HepG2 (cell line): ENCODE results near the gene KHK. TPM values are rescaled to one million over a fixed set of nuclear protein-coding genes. Genes with fewer than 3 reads are reported as not detected.

Source experiments
- ATAC-seq: fragments of 200-7000 bp; cut with Tn5 transposase; 3 replicates; pipeline ENCODE4 v1.9.1; 2020; ENCODE audit warnings: mild to moderate bottlenecking, moderate library complexity
- BruUV-seq: library from RNA; stranded (reverse); fragments of 400-500 nt; replicated peaks from 2 replicates; lab custom pipeline; 2021; lab: Mats Ljungman, UMichigan
- CTCF ChIA-PET: fragments of 300-600 bp; formaldehyde crosslinking; extraction: SDS; loops from one replicate; lab custom pipeline; 2021; ENCODE audit warnings: low total read pairs, inconsistent platforms, low intra/inter-chr PET ratio; lab: Yijun Ruan, JAX
- POLR2A ChIA-PET: fragments of 350-600 bp; sonication (Branson Sonifier 250); formaldehyde crosslinking; loops from one replicate; lab custom pipeline; 2020; ENCODE audit warnings: antibody characterized with exemption, inconsistent platforms; lab: Yijun Ruan, JAX
- DNase-seq: peaks from one replicate; pipeline ENCODE4 v3.0.0-alpha.2; 2015; ENCODE audit warnings: low spot score
- FAIRE-seq: peaks from 3 replicates; lab custom pipeline; 2011; peaks lifted over from hg19 to GRCh38; lab: Jason Lieb, UNC
- H2AFZ ChIP-seq: one replicate; pipeline ENCODE4 v1.6.1; 2011; ENCODE audit warnings: low read length, inconsistent platforms
- H3K27ac ChIP-seq: fragments of 300-600 bp; 3 replicates; pipeline ENCODE4 v1.8.0; 2011; ENCODE audit warnings: mixed run types, mild to moderate bottlenecking, mixed read lengths, low read length, inconsistent platforms; ENCODE audit not compliant: insufficient read depth; ENCODE audit errors: extremely low read length
- H3K27me3 ChIP-seq, 2 experiments: fragments of 200-600 bp in 1 of 2; 2 replicates in 1 of 2; 3 replicates in 1 of 2; pipeline versions ENCODE4 v1.6.0 to v1.8.0; 2011; ENCODE audit warnings: low read length in 2 of 2, mild to moderate bottlenecking in 2 of 2, moderate library complexity in 2 of 2, inconsistent platforms in 1 of 2; ENCODE audit not compliant: insufficient read depth in 2 of 2, control insufficient read depth in 1 of 2
- H3K36me3 ChIP-seq, 2 experiments: fragments of 200-600 bp in 1 of 2; replicated peaks in 1 of 2; 2 replicates in 1 of 2; 3 replicates in 1 of 2; pipeline versions ENCODE4 v1.5.1 to v1.8.0; 2011; ENCODE audit warnings: low read length in 2 of 2, inconsistent platforms in 1 of 2; ENCODE audit not compliant: insufficient read depth in 2 of 2, control insufficient read depth in 1 of 2
- H3K4me1 ChIP-seq: 2 replicates; pipeline ENCODE4 v1.5.1; 2012; ENCODE audit warnings: low read length, inconsistent platforms; ENCODE audit not compliant: insufficient read depth
- H3K4me2 ChIP-seq: 2 replicates; pipeline ENCODE4 v1.6.0; 2011; ENCODE audit warnings: low read depth, low read length, inconsistent platforms
- H3K4me3 ChIP-seq, 3 experiments: fragments of 200-600 bp in 1 of 3; sonication (generic), shearing (Covaris generic) in 1 of 3; replicated peaks in 1 of 3; 2 replicates each; pipeline ENCODE4 v1.5.1; 2011 to 2016; ENCODE audit warnings: low read length in 3 of 3, inconsistent platforms in 2 of 3, low read depth in 2 of 3, mild to moderate bottlenecking in 2 of 3, control low read depth in 1 of 3, mixed read lengths in 1 of 3; ENCODE audit not compliant: insufficient read depth in 1 of 3
- H3K79me2 ChIP-seq: one replicate; pipeline ENCODE4 v1.6.1; 2011; ENCODE audit warnings: low read length, inconsistent platforms; ENCODE audit not compliant: insufficient read depth
- H3K9ac ChIP-seq: 2 replicates; pipeline ENCODE4 v1.6.0; 2011; ENCODE audit warnings: mild to moderate bottlenecking, low read depth, low read length, inconsistent platforms; ENCODE audit not compliant: insufficient read depth
- H3K9me3 ChIP-seq: 2 replicates; pipeline ENCODE4 v1.5.1; 2012; ENCODE audit warnings: mild to moderate bottlenecking, low read length
- H4K20me1 ChIP-seq: 2 replicates; pipeline ENCODE4 v1.6.0; 2011; ENCODE audit warnings: inconsistent platforms, mild to moderate bottlenecking, low read length, moderate library complexity; ENCODE audit not compliant: insufficient read depth
- AKAP8 ChIP-seq: sonication (generic); formaldehyde crosslinking; IDR thresholded peaks from 2 replicates; pipeline ENCODE4 v1.5.1; 2020; ENCODE audit warnings: mild to moderate bottlenecking, missing genetic modification reagents
- CHD4 ChIP-seq: fragments of 200-600 bp; sonication (generic); IDR thresholded peaks from 2 replicates; pipeline ENCODE4 v1.7.0; 2017; ENCODE audit warnings: mild to moderate bottlenecking, low read length, borderline replicate concordance
- LCORL ChIP-seq, 2 experiments: fragments of 450-650 bp in 1 of 2; sonication (generic) in 1 of 2; formaldehyde crosslinking in 1 of 2; IDR thresholded peaks; 2 replicates each; pipeline versions ENCODE4 v1.5.0 to v1.6.1; 2017 to 2020; ENCODE audit warnings: antibody characterized with exemption in 1 of 2, missing genetic modification reagents in 1 of 2
- NFIB ChIP-seq: sonication (generic); formaldehyde crosslinking; IDR thresholded peaks from 2 replicates; pipeline ENCODE4 v1.9.0; 2021; ENCODE audit warnings: missing genetic modification reagents, mild to moderate bottlenecking, borderline replicate concordance
- NFRKB ChIP-seq: fragments of 450-650 bp; IDR thresholded peaks from 2 replicates; pipeline ENCODE4 v1.6.1; 2017
- POLR2AphosphoS2 ChIP-seq: IDR thresholded peaks from 2 replicates; pipeline ENCODE4 v1.6.1; 2011; ENCODE audit warnings: low read depth, low read length, improper control_type of control experiment
- POLR2AphosphoS5 ChIP-seq: IDR thresholded peaks from 2 replicates; pipeline ENCODE4 v1.6.1; 2012; ENCODE audit warnings: low read depth, low read length
- POLR2G ChIP-seq: fragments of 200-400 bp; formaldehyde crosslinking; IDR thresholded peaks from 2 replicates; pipeline ENCODE4 v1.6.1; 2018; ENCODE audit warnings: mild to moderate bottlenecking, low read depth, low read length, moderate library complexity
- RBFOX2 ChIP-seq: fragments of 200-400 bp; formaldehyde crosslinking; IDR thresholded peaks from 2 replicates; pipeline ENCODE4 v1.6.1; 2017; ENCODE audit warnings: low read depth, mild to moderate bottlenecking, low read length
- RBM22 ChIP-seq: fragments of 200-400 bp; formaldehyde crosslinking; optimal IDR thresholded peaks from 2 replicates; pipeline ENCODE3; 2017; ENCODE audit warnings: mild to moderate bottlenecking, low read length, moderate library complexity
- ZFY ChIP-seq: sonication (generic); formaldehyde crosslinking; IDR thresholded peaks from 2 replicates; pipeline ENCODE4 v1.4.0; 2020; ENCODE audit warnings: missing genetic modification reagents
- ZNF547 ChIP-seq: sonication (generic); formaldehyde crosslinking; IDR thresholded peaks from 2 replicates; pipeline ENCODE4 v1.5.1; 2020; ENCODE audit warnings: mild to moderate bottlenecking, missing genetic modification reagents
- WGBS: methylation state at CpG from one replicate; pipeline ENCODE4 v1.1.6; 2017; ENCODE audit warnings: low lambda C conversion rate; 5-methylcytosine and 5-hydroxymethylcytosine counted together
- in situ Hi-C: cut with HindIII; loops from 2 replicates; pipeline ENCODE4 v1.10.0; 2017; ENCODE audit warnings: low pct_unique_long_range_greater_than_20kb; ENCODE audit not compliant: extremely low pct_ligation_motif_present
- intact Hi-C: fragments of 100-400 bp; cut with micrococcal nuclease; formaldehyde crosslinking; loops from one replicate; pipeline ENCODE4 v1.10.0; 2022; ENCODE audit not compliant: unreplicated experiment
- polyA plus RNA-seq, 8 experiments: library from polyadenylated mRNA; depleted of rRNA in 3 of 8; stranded (reverse) in 7 of 8; unstranded in 1 of 8; fragments of >200 nt; fragmentation: Illumina TruSeq in 4 of 8; extraction: Trizol in 4 of 8; gene quantifications; 2 replicates each; pipeline versions ENCODE4 v1.2.1 to v1.2.3, GENCODE V29; 2011 to 2016; ENCODE audit warnings: low read depth in 4 of 8, missing spikeins in 1 of 8, mixed read lengths in 1 of 8; ENCODE audit not compliant: insufficient read depth in 1 of 8
- total RNA-seq, 5 experiments: library from RNA; depleted of rRNA; stranded (reverse); fragments of >200 nt; fragmentation: Illumina TruSeq; extraction: Trizol; gene quantifications; 2 replicates each; pipeline ENCODE4 v1.2.3, GENCODE V29; 2016; ENCODE audit warnings: low read depth in 1 of 5

Gene KHK
- total and polyA plus RNA-seq, 2 of the 13 experiments (the other 11 are each of a cell fraction or from before 2014, with no cell fraction given) = 40.9 to 99.2 TPM

- Histone ChIP-seq H3K4me3 (no peak overlapping the region), H3K27me3 (no peaks in the 10 kb centered on the region), H3K4me1 (no peaks in the 10 kb centered on the region), H4K20me1 (no peaks in the 10 kb centered on the region; the same call in 1 of the 2 replicates), H2AFZ (no peak overlapping the region), H3K9me3 (no peaks in the 10 kb centered on the region), H3K36me3 (peaks cover 48 to 59% of the 10 kb centered on the region in 2 experiments), H3K27ac (no peak overlapping the region), H3K79me2 (no peaks in the 10 kb centered on the region), H3K4me2 (no peak overlapping the region), H3K9ac (no peak overlapping the region)
- POLR2A ChIA-PET = interaction anchor here (0.7 to 4.2 kb wide), 3 partner anchors 8 to 18 kb away, joined by 3 to 28 read pairs (median 4); partner anchors contain the start of gene AGBL5
- WGBS = 97% methylated on average over 5 of the region's 5 CpGs
- no TSS peak for BruUV-seq
- FAIRE-seq (no peak), DNase-seq (no peak), ATAC-seq (no peak)
- CTCF ChIA-PET = no interaction called here
- intact Hi-C loops (no loop called here), in situ Hi-C loops (no loop called here)
- no peak for TF ChIP-seq NFRKB
- TF ChIP-seq ZNF547 (CRISPR knock-in tag) = no peak
Observed at GRCh38 chr2:27041752-27042151, 44.8 kb upstream of the KHK start.

- ChIA-PET CTCF (no interaction called here), POLR2A (interaction anchor here (0.7 to 4.2 kb wide), 3 partner anchors 8 to 17 kb away, joined by 3 to 28 read pairs (median 4); partner anchors contain the start of gene AGBL5)
- ATAC-seq = no peak
- no TSS peak for BruUV-seq
- Histone ChIP-seq H3K4me2 (no peak overlapping the region), H4K20me1 (no peaks in the 10 kb centered on the region; the same call in 1 of the 2 replicates), H3K27me3 (no peaks in the 10 kb centered on the region), H2AFZ (no peak overlapping the region), H3K9me3 (no peaks in the 10 kb centered on the region), H3K4me3 (no peak overlapping the region), H3K79me2 (no peaks in the 10 kb centered on the region), H3K27ac (no peak overlapping the region), H3K9ac (no peak overlapping the region), H3K4me1 (no peaks in the 10 kb centered on the region), H3K36me3 (peaks cover 44 to 54% of the 10 kb centered on the region in 2 experiments)
- DNase-seq = no peak
- in situ Hi-C loops = no loop called here
- FAIRE-seq = no peak
- WGBS = 96% methylated on average over 10 of the region's 10 CpGs
- intact Hi-C loops = no loop called here
- TF ChIP-seq RBM22 (peak; percentile 87), NFIB (0 out of 2 replicates have a peak, but pooled peaks have one; percentile 24), POLR2AphosphoS2 (peak; percentile 20), POLR2AphosphoS5 (peak; percentile 67), RBFOX2 (peak; percentile 36; the same call in 1 of the 2 replicates), LCORL (IDR thresholded peaks at IDR 0.05) (peak; percentile 63; the same call in 1 of the 2 replicates), LCORL (CRISPR knock-in tag; IDR thresholded peaks at IDR 0.05) (no peak), POLR2G (peak; percentile 59; the same call in 1 of the 2 replicates), CHD4 (no peak), ZFY (CRISPR knock-in tag) (no peak), AKAP8 (CRISPR knock-in tag) (0 out of 2 replicates have a peak, but pooled peaks have one; percentile 37)
Observed at GRCh38 chr2:27042159-27042661, 44.4 kb upstream of the KHK start.
